ENCODE results near the gene PTPRA.
"Not testable (repeated sequence)": the region's sequence is repeated elsewhere in the genome, so short reads cannot be mapped to it uniquely, and the experiment has no call there.

The PTPRA gene

GRCh38 chr20:2890742-2891141 lies 17.5 kb downstream of the PTPRA start:
- DNase-seq = no peak

- DNase-seq = no peak
Observed at GRCh38 chr20:2891343-2891742, 18.1 kb downstream of the PTPRA start.

GRCh38 chr20:2892376-2892775 lies 19.1 kb downstream of the PTPRA start:
- DNase-seq = no peak

GRCh38 chr20:2894221-2894620 lies 20.9 kb downstream of the PTPRA start:
- DNase-seq = no peak

GRCh38 chr20:2895154-2895553 lies 21.9 kb downstream of the PTPRA start:
- not testable (repeated sequence) for DNase-seq

- DNase-seq = no peak
Observed at GRCh38 chr20:2899243-2899642, 26.0 kb downstream of the PTPRA start.

GRCh38 chr20:2900845-2901592 lies 27.7 kb downstream of the PTPRA start:
- DNase-seq = no peak

- no peak for DNase-seq
Observed at GRCh38 chr20:2902291-2902690, 29.0 kb downstream of the PTPRA start.

GRCh38 chr20:2902818-2903217 lies 29.5 kb downstream of the PTPRA start:
- DNase-seq = no peak

- DNase-seq = no peak
Observed at GRCh38 chr20:2903686-2904085, 30.4 kb downstream of the PTPRA start.

GRCh38 chr20:2907519-2907918 lies 34.2 kb downstream of the PTPRA start:
- DNase-seq = no peak

- no peak for DNase-seq
Observed at GRCh38 chr20:2909953-2910352, 36.7 kb downstream of the PTPRA start.

- no peak for DNase-seq
Observed at GRCh38 chr20:2911200-2911599, 37.9 kb downstream of the PTPRA start.

GRCh38 chr20:2914160-2914559 lies 40.9 kb downstream of the PTPRA start:
- DNase-seq = no peak

GRCh38 chr20:2917266-2917665 lies 44.0 kb downstream of the PTPRA start:
- DNase-seq = no peak

GRCh38 chr20:2918096-2919049 lies 45.1 kb downstream of the PTPRA start:
- no peak for DNase-seq

GRCh38 chr20:2919518-2920245 lies 46.4 kb downstream of the PTPRA start:
- no peak for DNase-seq

GRCh38 chr20:2920473-2920872 lies 47.2 kb downstream of the PTPRA start:
- no peak for DNase-seq

- no peak for DNase-seq
Observed at GRCh38 chr20:2921506-2921905, 48.2 kb downstream of the PTPRA start.

GRCh38 chr20:2922957-2923356 lies 49.7 kb downstream of the PTPRA start:
- no peak for DNase-seq

- DNase-seq = no peak
Observed at GRCh38 chr20:2930538-2930937, 57.3 kb downstream of the PTPRA start.

GRCh38 chr20:2932498-2932897 lies 59.2 kb downstream of the PTPRA start:
- DNase-seq = no peak

- no peak for DNase-seq
Observed at GRCh38 chr20:2937902-2938301, 64.6 kb downstream of the PTPRA start.
